Suprapubic skin (tissue), 4 donors: ENCODE measurements around the gene NTNG2. TPM values are rescaled to one million over a fixed set of nuclear protein-coding genes. Genes with fewer than 3 reads are reported as not detected.
"Not testable (repeated sequence)": the region's sequence is repeated elsewhere in the genome, so short reads cannot be mapped to it uniquely, and the experiment has no call there.

Source experiments
- DNase-seq, 2 donors: peaks; one replicate each; pipeline ENCODE4 v3.0.0-alpha.2; 2019; ENCODE audit warnings: low spot score in 2 of 2
- H3K27ac ChIP-seq: fragments of 200-600 bp; sonication (generic); one replicate; pipeline ENCODE4 v1.5.1; 2019
- H3K27me3 ChIP-seq: fragments of 200-600 bp; sonication (generic); one replicate; pipeline ENCODE4 v1.5.1; 2019
- H3K36me3 ChIP-seq: fragments of 200-600 bp; sonication (generic); one replicate; pipeline ENCODE4 v1.5.1; 2019
- H3K4me1 ChIP-seq: fragments of 200-600 bp; sonication (generic); one replicate; pipeline ENCODE4 v1.5.1; 2019
- H3K4me3 ChIP-seq: fragments of 200-600 bp; sonication (generic); one replicate; pipeline ENCODE4 v1.5.1; 2019; ENCODE audit warnings: mild to moderate bottlenecking
- H3K9me3 ChIP-seq: fragments of 200-600 bp; sonication (generic); one replicate; pipeline ENCODE4 v1.5.1; 2019
- EP300 ChIP-seq: sonication (generic); formaldehyde crosslinking; IDR thresholded peaks from one replicate; pipeline ENCODE4 v1.6.1; 2017; ENCODE audit warnings: antibody characterized with exemption
- POLR2A ChIP-seq, 2 donors: fragments of 450-650 bp; IDR thresholded peaks; one replicate each; pipeline ENCODE4 v1.6.1; 2017; ENCODE audit warnings: antibody characterized with exemption in 2 of 2, mild to moderate bottlenecking in 2 of 2, moderate library complexity in 2 of 2
- POLR2AphosphoS5 ChIP-seq, 3 donors: sonication (generic); formaldehyde crosslinking; IDR thresholded peaks; one replicate each; pipeline ENCODE4 v1.6.1; 2017; ENCODE audit warnings: antibody characterized with exemption in 3 of 3
- WGBS: methylation state at CpG from one replicate; pipeline ENCODE4 v1.1.5; 2018; 5-methylcytosine and 5-hydroxymethylcytosine counted together
- total RNA-seq, 4 donors: library from RNA; depleted of rRNA; stranded (reverse); fragments of >200 nt; gene quantifications; one replicate each; pipeline ENCODE4 v1.1.0, GENCODE V29; 2016
- TF ChIP-seq, protein P1 (sequence below), 2 donors: fragments of 200-600 bp in 1 of 2; fragments of 450-650 bp in 1 of 2; sonication (generic) in 1 of 2; IDR thresholded peaks; one replicate each; pipeline ENCODE4 v1.5.1; 2016 to 2019; ENCODE audit warnings: antibody characterized with exemption in 2 of 2, mild to moderate bottlenecking in 1 of 2, moderate library complexity in 1 of 2

The NTNG2 gene
- total RNA-seq, 4 donors from 2014 or later, result 0.08 to 0.80 (median 0.37) TPM

GRCh38 chr9:132260846-132261245, 99.0 kb downstream of the NTNG2 start:
- peaks cover 42% of the 10 kb centered on the region for H3K36me3 ChIP-seq
- no peaks in the 10 kb centered on the region for H3K9me3 ChIP-seq
- H3K27ac ChIP-seq, result no peak overlapping the region
- H3K4me1 ChIP-seq, result peaks cover 4% of the 10 kb centered on the region
- TF ChIP-seq POLR2AphosphoS5 (IDR thresholded peaks at IDR 0.05), result no peak
- TF ChIP-seq, protein P1, sequence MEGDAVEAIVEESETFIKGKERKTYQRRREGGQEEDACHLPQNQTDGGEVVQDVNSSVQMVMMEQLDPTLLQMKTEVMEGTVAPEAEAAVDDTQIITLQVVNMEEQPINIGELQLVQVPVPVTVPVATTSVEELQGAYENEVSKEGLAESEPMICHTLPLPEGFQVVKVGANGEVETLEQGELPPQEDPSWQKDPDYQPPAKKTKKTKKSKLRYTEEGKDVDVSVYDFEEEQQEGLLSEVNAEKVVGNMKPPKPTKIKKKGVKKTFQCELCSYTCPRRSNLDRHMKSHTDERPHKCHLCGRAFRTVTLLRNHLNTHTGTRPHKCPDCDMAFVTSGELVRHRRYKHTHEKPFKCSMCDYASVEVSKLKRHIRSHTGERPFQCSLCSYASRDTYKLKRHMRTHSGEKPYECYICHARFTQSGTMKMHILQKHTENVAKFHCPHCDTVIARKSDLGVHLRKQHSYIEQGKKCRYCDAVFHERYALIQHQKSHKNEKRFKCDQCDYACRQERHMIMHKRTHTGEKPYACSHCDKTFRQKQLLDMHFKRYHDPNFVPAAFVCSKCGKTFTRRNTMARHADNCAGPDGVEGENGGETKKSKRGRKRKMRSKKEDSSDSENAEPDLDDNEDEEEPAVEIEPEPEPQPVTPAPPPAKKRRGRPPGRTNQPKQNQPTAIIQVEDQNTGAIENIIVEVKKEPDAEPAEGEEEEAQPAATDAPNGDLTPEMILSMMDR (IDR thresholded peaks at IDR 0.05), result no peak
- no peak for TF ChIP-seq POLR2A (IDR thresholded peaks at IDR 0.05)
- no peak for TF ChIP-seq EP300
- 79% methylated on average over 3 of the region's 3 CpGs for WGBS
- DNase-seq, result no peak
- H3K27me3 ChIP-seq, result no peaks in the 10 kb centered on the region
- H3K4me3 ChIP-seq, result no peak overlapping the region

DNA sequence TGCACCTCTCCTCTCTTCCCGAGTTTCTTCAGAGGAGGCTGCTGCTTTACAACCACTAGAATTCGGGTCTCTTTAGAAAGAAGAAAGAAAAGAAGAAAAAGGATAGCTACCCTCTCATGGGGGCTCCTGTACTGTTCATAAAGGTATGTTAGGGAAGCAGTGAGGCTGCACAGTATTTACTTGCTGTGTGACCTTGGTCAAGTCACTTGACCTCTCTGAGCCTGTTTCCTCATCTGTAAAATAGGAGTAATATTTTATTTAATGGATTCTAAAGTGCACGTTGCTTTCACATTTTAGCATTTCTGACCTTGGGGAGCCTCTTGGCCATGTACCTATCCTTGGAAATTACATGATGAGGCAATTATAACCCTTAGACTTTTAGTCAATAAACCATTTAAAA, 104.2 kb downstream of the NTNG2 start:
- peaks cover 85% of the 10 kb centered on the region for H3K36me3 ChIP-seq
- TF ChIP-seq POLR2AphosphoS5 (IDR thresholded peaks at IDR 0.05), result no peak
- no peak for TF ChIP-seq EP300
- no peak for TF ChIP-seq POLR2A (IDR thresholded peaks at IDR 0.05)
- TF ChIP-seq, protein P1 (IDR thresholded peaks at IDR 0.05), result no peak

GRCh38 chr9:132267660-132268059, 105.8 kb downstream of the NTNG2 start:
- Histone ChIP-seq H3K36me3 (peaks cover 90% of the 10 kb centered on the region), H3K4me3 (no peak overlapping the region), H3K4me1 (no peaks in the 10 kb centered on the region), H3K27me3 (no peaks in the 10 kb centered on the region), H3K9me3 (no peaks in the 10 kb centered on the region), H3K27ac (no peak overlapping the region)
- TF ChIP-seq, protein P1 (IDR thresholded peaks at IDR 0.05), result no peak
- TF ChIP-seq POLR2A (IDR thresholded peaks at IDR 0.05) (no peak), POLR2AphosphoS5 (IDR thresholded peaks at IDR 0.05) (no peak)
- WGBS, result 76% methylated on average over 3 of the region's 3 CpGs
- no peak for DNase-seq

More for the DNA sequence above, 104.2 kb downstream of the NTNG2 start:
- Histone ChIP-seq H3K27ac (no peak overlapping the region), H3K4me1 (no peaks in the 10 kb centered on the region), H3K9me3 (no peaks in the 10 kb centered on the region), H3K4me3 (no peak overlapping the region), H3K27me3 (no peaks in the 10 kb centered on the region)
- no peak for DNase-seq
- WGBS, result 84% methylated on average over 3 of the region's 3 CpGs

DNA sequence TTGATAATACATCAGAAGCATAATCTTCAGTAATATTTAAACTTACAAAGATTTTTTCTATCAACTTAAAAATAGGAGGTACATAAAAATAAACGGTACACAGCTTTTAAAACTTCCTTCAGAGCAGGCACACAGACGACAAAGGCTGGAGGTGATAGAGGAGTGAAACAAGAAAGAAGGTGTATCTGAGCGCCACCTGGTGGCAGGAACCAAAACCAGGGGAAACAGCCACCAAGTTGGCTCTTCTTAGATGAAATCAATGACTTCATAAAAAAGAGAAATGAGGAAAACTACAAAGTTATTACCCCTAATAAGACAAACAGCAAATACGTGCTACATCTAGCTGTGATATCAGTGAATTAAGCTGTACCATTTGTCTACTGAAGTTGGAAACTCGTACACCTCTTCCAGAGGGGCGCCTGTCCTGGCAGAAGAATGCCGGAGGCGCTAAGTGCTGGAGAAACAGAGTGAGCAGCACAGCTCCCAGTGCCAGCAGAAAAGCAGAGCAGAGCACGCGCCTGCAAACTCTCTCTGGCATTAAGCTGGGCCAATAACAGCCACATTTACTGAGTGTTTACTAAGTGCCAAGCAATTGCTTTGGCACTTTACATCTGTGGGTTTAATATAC, 107.0 kb downstream of the NTNG2 start:
- no peaks in the 10 kb centered on the region for H3K4me1 ChIP-seq
- no peak overlapping the region for H3K27ac ChIP-seq
- H3K27me3 ChIP-seq, result no peaks in the 10 kb centered on the region
- WGBS, result 41% methylated on average over 10 of the region's 10 CpGs
- peak in 1 of 2 donors; percentile 72 for DNase-seq
- peaks cover 88% of the 10 kb centered on the region for H3K36me3 ChIP-seq
- TF ChIP-seq, protein P1 (IDR thresholded peaks at IDR 0.05), result peak; percentile 29 to 74
- TF ChIP-seq EP300, result no peak
- H3K4me3 ChIP-seq, result no peak overlapping the region
- no peaks in the 10 kb centered on the region for H3K9me3 ChIP-seq

GRCh38 chr9:132269704-132270516, 108.1 kb downstream of the NTNG2 start:
- H3K4me1 ChIP-seq, DNase-seq, H3K27ac ChIP-seq, H3K27me3 ChIP-seq, H3K9me3 ChIP-seq, H3K4me3 ChIP-seq: not testable (repeated sequence)
- peaks cover 88% of the 10 kb centered on the region for H3K36me3 ChIP-seq
- 72% methylated on average over 11 of the region's 16 CpGs for WGBS
